H1 (cell line): ENCODE results near the gene UVRAG. TPM values are rescaled to one million over a fixed set of nuclear protein-coding genes. Genes with fewer than 3 reads are reported as not detected.

Experiments used
- BRCA1 ChIP-seq: IDR thresholded peaks from 2 replicates; pipeline ENCODE4 v1.6.1; 2012; ENCODE audit warnings: low read depth, low read length, improper control_type of control experiment
- CHD7 ChIP-seq: fragments of 300-600 bp; sonication (generic); IDR thresholded peaks from 2 replicates; pipeline ENCODE4 v1.7.1; 2012; ENCODE audit warnings: low read length, moderate library complexity, mild to moderate bottlenecking, inconsistent platforms; ENCODE audit not compliant: insufficient replicate concordance
- EZH2 ChIP-seq: fragments of 200-600 bp; sonication (generic); IDR thresholded peaks from 2 replicates; pipeline ENCODE4 v1.7.1; 2012; ENCODE audit warnings: low read depth, mild to moderate bottlenecking, moderate library complexity, low read length, inconsistent platforms; ENCODE audit not compliant: severe bottlenecking
- SAP30 ChIP-seq: fragments of 300-600 bp; sonication (generic); IDR thresholded peaks from 2 replicates; pipeline ENCODE4 v1.7.1; 2012; ENCODE audit warnings: low read length, moderate library complexity, mild to moderate bottlenecking, inconsistent platforms; ENCODE audit not compliant: insufficient read depth, insufficient replicate concordance
- SP1 ChIP-seq: IDR thresholded peaks from 2 replicates; pipeline ENCODE4 v1.6.1; 2011; ENCODE audit warnings: low read depth, low read length
- TCF12 ChIP-seq: IDR thresholded peaks from 2 replicates; pipeline ENCODE4 v1.6.1; 2011; ENCODE audit warnings: low read depth, mild to moderate bottlenecking, low read length
- polyA plus RNA-seq, 7 experiments: library from polyadenylated mRNA; depleted of rRNA in 3 of 7; stranded (reverse) in 5 of 7; unstranded in 2 of 7; fragments of >200 nt in 5 of 7; fragments of 200-250 nt in 2 of 7; gene quantifications; 1 replicate in 5 of 7; 2 replicates in 1 of 7; 4 replicates in 1 of 7; pipeline versions ENCODE4 v1.2.1 to v1.2.3, GENCODE V29; 2011 to 2013; ENCODE audit warnings: missing spikeins in 2 of 7, mixed read lengths in 2 of 7
- total RNA-seq: library from RNA; stranded (reverse); fragmentation: NEBNext Ultra II Directional; extraction: Animal tissue kit (Norgen Biotek cat#: 25700); gene quantifications from 2 replicates; pipeline ENCODE4 v1.2.1, GENCODE V29; 2021

UVRAG gene
- total and polyA plus RNA-seq, 2 of the 8 experiments (the other 6 are each of a cell fraction or from before 2014, with no cell fraction given) = 5.5 to 14.7 TPM

- no peak for TF ChIP-seq CHD7
- no peak for TF ChIP-seq BRCA1
- TF ChIP-seq EZH2 = no peak
- TF ChIP-seq TCF12 = no peak
- TF ChIP-seq SP1 = no peak
- no peak for TF ChIP-seq SAP30
Observed at GRCh38 chr11:76077575-76078150, 262.7 kb downstream of the UVRAG start (continued).
